Head of caudate nucleus (tissue), 42 donors: ENCODE data around the gene PRKRIP1.

ENCODE experiments used
- DNase-seq, 42 donors: peaks; one replicate each; pipeline versions ENCODE4 v3.0.0 to v3.0.0-alpha.2; 2020 to 2021; ENCODE audit warnings: mixed read lengths in 7 of 42
- intact Hi-C: fragments of 100-400 bp; cut with DNase I; formaldehyde crosslinking; loops from one replicate; pipeline ENCODE4 v1.15.0; 2022

The PRKRIP1 gene

DNA sequence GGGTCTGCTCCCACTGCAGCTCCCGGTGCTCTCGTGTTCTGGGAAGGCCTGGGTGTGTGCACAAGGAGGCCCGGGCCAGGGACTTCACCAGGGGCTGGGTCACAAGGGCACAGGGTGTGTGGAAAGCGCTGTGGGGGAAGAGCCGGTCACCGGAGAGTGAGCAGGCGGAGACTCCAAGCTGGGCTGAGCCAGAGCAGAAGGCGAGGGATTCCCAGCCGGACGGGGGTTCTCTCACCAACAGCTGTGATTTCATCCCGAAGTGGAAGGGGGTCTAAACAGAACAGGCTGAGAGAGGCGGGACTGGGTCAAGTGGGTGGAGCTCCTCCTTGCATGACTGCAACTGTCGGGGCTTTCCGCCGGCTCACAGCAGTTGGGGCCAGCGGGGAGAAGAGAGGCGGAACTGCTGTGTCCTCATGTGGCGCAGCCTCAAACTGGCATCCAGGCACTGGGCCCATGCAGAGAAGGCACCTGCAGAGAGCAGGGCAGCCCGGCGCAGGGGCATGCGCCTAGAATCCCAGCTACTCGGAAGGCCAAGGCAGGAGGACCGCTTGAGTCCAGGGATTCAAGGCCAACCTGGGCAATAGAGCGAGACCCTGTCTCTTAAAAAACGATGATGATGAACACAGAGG lies 29.6 kb downstream of the PRKRIP1 start:
- intact Hi-C loops = no loop called here
- DNase-seq = peak in 28 of 42 donors; percentile 7 to 65 (median 46)

DNA sequence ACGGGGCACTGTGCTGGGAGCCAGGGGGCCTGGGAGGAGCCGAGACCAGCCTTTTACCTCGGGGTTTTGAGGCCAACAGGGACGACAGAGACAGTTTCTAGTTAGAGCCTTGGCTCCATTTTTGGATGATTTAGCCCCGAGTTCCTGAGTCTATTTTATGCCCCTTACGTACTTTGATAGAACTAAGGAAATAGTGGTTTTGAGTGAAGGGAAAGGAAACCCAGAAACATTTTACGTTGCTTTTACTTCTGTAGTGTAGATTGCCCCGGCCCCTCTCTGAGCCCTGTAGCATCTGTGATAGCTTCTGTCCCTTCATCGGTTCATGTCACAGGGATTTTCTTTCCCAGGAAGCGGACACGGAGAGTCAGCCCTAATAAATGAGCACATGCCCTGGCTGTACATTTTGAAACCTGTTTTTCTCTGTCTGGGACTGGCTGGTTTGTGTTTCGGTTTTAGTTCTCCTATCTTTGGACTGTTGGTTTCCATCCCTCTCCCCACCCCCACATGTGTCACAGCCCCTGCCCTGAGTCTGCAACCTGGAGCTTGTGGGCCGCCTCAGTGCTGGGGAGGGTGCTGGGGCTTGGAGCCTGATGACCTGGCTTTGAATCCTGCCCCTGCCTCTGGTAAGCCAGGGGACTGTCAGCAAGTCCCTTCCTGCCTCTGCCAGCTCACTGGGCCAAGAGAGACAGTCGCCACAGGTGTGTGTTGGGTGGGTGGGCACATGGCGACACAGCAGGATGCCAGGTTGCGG lies 30.3 kb downstream of the PRKRIP1 start:
- intact Hi-C loops = no loop called here
- DNase-seq = peak in 3 of 42 donors; percentile 24 to 47 (median 35)

DNA sequence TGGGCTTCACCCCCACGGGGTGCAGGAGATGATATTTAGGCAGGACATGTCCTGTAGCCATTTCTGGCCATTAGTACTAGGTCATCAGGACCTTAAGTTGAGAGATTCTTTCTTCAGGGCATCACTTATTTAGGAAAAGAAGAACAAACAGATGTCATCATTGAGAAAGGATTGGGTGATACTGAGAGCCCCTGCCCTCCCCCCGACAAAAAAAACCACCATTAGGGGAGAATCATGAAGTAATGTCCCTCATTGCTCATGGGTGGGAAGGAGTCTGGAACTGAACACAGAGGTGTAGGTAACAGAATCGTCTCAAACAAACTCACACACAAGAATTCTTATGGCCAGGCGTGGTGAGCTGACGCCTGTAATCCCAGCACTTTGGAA lies 30.8 kb downstream of the PRKRIP1 start:
- no peak for DNase-seq
- intact Hi-C loops = no loop called here

DNA sequence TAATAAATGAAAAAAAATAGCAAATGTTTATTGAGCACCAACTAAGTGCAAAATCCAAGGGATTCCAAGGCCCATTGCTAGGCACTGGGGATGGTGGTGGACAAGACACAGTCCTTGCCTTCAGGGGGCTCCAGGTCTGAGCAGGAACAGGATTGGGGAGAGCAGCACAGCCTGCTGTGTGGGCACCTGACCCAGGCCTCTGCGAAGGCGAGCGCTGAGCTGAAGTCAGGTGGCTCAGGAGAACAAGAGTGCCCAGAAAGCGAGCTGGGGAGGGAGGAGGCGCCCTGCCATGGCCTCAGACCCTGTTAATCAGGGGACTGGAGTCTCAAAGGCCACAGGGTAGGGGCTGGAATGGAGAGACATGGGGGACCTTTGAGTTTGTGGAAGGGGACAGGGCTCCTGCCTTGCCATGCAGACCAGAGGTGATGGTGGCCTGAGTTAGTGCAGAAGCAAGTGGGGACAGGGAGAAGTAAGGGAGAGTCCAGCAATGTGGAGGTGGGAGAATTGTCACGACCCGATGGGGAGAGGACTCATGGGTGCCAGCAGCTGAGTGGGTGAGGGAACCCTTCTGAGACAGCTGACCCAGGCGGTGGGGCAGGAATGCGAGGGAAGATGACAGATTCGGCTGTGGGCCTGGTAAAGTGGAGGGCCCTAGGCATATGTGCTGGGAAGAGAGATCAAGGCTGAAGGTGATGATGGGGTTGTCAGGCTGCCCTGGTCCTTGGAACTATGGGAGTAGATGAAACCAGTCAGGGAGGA lies 33.2 kb downstream of the PRKRIP1 start:
- intact Hi-C loops = no loop called here

DNA sequence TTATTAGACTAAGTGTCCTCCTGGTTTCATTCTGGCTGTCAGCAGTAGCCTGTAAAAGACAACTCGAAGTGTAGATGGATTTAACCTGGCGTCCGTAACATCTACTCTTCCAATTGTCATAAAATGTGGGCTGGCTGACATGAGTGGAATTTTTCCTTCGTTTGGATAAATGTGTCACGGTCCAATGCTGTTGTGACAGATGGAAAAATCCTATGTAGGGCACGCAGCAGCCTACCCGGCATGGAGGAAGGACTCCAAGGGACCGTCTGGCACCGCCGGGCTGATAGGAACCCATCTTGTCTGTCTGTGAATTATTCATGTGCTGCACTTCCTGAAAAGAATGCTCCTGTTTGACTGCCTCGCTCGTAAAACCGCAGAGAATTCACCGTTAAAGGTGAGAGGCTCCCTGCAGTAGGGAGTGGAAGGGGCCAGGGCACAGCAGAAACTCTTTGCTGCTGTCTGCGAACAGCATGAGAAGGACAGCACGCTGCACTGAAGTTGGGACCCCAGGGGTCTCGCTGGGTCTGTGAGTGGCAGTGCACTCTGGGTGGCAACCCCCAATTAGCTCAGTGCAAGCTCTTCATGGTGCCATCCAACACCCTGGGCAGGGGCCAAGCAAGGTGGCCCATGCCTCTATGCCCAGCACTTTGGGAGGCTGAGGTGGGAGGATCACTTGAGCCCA lies 35.6 kb downstream of the PRKRIP1 start:
- peak in 19 of 42 donors; percentile 16 to 74 (median 49) for DNase-seq

More for the DNA sequence above, 33.2 kb downstream of the PRKRIP1 start:
- DNase-seq = no peak

DNA sequence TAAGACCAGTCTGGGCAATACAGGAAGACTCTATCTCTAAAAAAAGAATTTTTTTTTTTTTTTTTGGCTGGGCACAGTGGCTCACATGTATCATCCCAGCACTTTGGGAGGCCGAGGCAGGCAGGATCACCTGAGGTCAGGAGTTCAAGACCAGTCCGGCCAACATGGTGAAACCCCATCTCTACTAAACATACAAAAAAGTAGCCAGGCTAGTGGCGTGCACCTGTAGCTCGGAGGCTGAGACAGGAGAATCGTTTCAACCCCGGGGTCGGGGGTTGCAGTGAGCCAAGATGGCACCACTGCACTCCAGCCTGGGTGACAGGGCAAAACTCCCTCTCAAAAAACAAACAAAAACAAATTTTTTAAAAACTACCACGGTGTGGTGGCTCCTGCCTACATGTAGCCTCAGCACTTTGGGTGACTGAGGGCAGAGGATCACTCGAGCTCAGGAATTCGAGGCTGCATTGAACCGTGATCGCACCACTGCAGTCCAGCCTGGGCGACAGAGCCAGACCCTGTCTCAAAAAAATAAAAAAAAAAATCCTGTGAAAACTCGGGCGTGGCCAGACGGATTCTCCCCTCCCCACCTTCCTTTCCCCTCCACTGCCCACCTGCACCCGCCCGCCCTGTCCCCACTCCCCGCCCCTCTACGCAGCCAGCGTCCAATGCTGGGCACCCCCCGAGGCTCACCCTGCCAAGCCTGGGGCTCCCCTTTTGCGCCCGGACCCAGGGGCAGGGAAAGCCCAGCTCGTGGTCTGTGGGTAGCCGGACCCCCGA lies 36.5 kb downstream of the PRKRIP1 start:
- no peak for DNase-seq
- intact Hi-C loops = loop anchor here (2.0 kb wide), 1 partner anchor 36 kb away; the partner anchor contains the start of gene PRKRIP1

More for the DNA sequence above, 35.6 kb downstream of the PRKRIP1 start:
- intact Hi-C loops = loop anchor here (2.0 kb wide), 1 partner anchor 35 kb away; the partner anchor contains the start of gene PRKRIP1

DNA sequence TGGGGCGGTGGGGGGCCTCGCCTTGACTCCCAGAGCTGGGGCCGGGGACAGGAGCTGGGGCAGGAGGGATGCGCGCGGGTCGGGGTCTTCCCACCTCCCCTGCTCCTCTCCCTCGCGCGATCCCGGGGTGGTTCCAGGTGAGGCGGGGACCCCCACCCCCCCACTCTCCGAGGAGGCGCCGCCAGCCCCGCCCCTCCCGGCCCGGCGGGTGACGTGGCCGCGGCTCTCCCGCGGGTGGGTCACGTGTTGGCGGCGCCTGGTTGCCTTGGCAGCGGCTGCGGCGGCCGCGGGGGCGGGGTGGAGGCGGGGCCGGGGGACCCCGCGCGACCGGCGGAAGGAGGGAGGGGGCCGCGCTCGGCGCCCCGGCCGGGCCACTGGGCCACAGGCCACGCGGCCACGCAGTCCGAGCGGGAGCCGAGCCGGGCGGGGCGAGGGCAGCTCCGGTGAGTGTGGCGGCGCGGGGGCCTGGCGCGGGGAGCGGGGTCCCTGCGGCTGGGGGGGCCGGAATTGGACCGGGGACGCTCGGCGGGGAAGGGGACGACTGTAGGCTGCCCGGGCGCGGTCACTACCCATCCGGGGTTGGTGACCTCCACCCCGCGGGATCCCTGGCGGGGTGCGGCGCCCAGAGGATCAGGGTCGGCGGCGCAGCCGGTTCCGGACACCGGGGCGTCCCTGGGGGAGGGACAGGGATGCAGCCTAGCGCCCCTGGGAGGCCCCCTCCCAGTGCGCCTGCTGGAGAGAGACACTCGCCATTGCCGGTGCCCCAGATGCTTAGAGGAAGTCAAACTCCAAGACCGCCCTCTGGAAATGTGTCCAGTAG lies 37.3 kb downstream of the PRKRIP1 start, which contains the start of gene ORAI2:
Gene ORAI2 (plus strand): TSS at position 357 of the 820 bp plus-strand sequence. CDS start 5,382 bp downstream, outside the sequence.
- intact Hi-C loops = loop anchor here (2.0 kb wide), 1 partner anchor 37 kb away; the partner anchor contains the start of gene PRKRIP1
- DNase-seq = peak; percentile 42 to 96 (median 90)

DNA sequence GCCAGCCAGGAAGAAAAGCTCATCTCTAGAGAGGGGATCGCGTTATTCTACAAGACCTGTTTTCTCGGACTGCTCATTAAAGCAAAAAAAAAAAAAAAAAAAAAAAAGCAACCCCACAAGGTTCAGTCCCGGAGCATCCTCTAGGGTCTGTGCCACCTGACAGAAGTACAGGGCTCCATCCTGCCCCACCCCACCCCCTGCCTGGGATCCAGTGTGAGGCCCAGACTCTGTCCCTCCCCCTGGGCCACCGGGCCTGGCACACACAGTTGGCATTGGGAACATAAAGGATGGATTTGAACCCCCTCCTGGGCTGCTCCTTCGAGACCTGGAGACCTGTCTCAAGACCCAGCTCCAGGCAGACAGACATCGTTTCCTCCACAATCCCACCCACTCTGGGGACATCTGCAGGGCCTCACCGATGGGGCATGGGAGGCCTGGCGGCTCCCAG lies 37.9 kb downstream of the PRKRIP1 start:
- DNase-seq = peak in 2 of 42 donors; percentile 27 to 49
- intact Hi-C loops = no loop called here

DNA sequence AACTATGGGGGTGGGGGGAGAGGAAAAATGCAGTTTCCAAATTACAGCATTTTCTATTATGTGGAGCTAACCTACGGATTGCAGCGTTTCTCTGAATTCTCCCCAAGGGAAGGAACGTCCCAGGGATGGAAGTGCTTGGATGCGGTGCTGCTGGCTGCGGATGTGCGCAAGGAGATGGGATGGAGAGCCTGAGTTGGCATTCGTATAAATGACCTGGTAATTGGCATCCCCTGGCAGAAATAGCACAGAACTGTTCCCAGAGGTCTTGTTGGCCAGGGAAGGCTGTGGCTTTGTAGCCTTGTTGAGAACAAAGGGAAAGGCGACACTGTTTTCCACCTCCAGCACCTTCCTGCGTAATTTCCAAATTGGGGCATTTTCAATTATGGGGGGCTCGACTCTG lies 40.0 kb downstream of the PRKRIP1 start:
- no peak for DNase-seq
- intact Hi-C loops = no loop called here

DNA sequence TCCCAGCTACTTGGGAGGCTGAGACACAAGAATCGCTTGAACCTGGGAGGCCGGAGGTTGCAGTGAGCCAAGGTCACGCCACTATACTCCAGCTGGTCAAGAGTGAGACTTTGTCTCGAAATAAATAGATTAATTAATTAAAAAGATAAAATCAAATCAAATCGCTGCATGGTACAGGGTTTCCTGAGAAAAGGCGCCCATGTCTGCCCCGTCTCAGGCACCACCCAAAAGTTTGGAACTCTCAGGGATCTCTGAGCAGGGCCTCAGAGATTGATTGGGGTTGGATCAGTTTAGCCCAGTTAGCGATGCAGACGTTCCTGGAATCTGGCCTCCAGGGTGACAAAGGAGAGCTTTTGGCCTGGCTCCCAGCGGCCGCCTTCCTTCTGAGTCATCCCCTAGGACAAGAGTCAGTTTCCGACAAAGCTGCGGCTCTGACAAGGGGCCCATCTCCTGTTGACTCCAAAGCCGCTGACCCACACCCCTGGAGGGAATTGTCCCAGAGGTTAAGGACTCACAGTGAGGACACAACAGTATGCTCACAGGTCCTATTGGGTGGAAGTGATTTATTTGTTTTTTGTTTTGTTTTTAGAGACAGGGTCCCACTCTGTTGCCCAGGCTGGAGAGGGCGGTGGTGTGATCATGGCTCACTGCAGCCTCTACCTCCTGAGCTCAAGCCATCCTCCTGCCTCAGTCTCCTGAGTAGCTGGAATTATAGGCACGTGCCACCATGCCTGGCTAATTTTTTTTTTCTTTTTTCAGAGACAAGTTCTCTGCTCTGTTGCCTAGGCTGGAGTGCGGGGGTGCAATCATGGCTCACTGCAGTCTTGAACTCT lies 44.0 kb downstream of the PRKRIP1 start:
- intact Hi-C loops = no loop called here
- no peak for DNase-seq

DNA sequence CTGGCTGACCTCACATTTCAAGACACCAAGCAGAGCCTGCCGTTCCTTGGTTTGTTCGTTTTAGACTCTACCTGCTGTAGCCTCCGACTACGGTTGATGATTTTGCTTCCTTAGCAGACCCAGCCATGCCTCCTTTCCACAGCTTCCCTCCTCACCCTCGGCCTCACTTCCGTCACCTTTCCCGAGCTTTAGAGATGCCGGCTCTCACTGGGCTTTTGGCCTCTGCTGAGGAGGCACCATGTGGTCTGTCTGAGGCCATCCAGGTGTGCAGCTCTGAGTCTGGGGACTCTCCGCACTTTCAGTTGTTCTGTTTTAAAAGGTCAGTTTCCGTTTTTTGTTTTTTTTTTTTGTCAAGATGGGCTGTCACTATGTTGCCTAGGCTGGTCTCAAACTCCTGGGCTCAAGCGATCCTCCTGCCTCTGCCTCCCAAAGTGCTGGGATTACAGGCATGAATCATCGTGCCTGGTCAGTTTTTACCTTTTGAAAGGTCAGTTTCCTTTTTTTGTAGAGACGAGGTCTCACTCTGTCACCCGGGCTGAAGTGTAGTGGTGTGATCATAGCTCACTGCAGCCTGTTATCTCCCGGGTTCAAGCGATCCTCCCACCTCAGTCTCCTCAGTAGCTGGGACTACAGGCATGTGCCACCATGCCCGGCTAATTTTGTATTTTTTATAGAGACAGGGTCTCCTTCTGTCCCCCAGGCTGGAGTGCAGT lies 49.0 kb downstream of the PRKRIP1 start:
- intact Hi-C loops = no loop called here
- no peak for DNase-seq

DNA sequence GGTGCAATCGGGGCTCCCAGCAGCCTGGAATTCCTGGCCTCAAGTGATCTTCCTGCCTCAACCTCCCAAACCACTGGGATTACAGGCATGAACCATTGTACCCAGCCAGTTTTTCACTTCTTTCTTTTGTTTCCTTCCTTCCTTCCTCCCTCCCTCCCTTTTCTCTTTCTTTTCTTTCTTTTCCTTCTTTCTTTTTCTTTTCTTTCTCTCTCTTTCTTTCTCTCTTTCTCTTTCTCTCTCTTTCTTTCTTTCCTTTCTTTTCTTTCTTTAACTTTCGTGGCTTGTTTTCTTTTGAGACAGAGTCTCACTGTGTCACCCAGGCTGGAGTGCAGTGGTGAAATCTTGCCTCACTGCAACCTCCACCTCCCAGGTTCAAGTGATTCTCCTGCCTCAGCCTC lies 49.5 kb downstream of the PRKRIP1 start:
- intact Hi-C loops = no loop called here
- no peak for DNase-seq

DNA sequence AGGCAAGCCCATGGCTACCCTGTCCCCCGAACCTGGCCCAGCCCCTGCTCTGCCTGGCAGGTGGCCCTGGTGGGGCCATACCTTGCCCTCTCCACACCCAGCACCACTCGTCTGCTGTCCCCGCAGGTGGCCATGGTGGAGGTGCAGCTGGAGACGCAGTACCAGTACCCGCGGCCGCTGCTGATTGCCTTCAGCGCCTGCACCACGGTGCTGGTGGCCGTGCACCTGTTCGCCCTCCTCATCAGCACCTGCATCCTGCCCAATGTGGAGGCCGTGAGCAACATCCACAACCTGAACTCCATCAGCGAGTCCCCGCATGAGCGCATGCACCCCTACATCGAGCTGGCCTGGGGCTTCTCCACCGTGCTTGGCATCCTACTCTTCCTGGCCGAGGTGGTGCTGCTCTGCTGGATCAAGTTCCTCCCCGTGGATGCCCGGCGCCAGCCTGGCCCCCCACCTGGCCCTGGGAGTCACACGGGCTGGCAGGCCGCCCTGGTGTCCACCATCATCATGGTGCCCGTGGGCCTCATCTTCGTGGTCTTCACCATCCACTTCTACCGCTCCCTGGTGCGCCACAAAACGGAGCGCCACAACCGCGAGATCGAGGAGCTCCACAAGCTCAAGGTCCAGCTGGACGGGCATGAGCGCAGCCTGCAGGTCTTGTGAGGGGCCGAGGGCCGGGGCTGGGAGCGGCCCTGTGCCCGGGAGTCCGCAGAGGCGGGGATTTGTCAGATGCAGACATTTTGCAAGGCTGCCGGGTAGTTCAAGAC lies 50.4 kb downstream of the PRKRIP1 start:
- intact Hi-C loops = no loop called here
- DNase-seq = no peak

DNA sequence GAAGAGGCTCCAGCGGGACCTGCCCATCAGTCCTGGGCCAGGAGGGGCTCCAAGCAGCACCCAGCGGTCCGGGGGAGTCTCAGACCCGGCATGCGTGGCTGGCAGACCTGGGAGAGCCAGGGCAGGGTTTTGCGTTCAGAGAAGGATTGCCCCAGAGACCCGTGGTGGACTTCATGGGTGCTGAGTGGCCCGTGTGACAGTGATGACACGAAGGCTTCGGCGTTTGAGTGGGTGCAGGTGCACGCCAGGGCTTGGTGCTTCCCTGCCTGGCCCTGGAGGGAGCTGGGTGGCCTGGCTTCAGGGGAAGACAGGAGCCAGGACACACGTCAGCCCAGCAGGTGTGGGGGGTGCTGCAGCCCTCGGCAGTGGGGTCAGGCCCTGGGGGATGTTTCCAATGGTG lies 51.1 kb downstream of the PRKRIP1 start:
- intact Hi-C loops = no loop called here
- no peak for DNase-seq

DNA sequence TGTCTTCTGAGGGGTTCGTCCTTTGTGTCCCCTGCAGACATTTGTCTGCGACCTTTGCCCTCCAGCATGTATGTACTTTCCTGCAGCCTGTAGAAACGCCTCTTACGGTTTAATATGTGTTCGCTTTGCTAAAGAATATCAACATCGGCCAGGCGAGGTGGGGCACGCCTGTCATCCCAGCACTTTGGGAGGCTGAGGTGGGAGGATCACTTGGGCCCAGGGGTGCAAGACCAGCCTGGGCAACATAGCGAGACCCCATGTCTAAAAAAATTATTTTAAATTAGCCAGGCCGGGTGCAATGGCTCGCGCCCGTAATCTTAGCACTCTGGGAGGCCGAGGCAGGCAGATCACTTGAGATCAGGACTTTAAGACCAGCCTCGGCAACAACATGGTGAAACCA lies 53.0 kb downstream of the PRKRIP1 start:
- intact Hi-C loops = no loop called here
- DNase-seq = no peak
